MM.1S (cell line): ENCODE measurements around the gene AP1B1.

Experiments
- DNase-seq: peaks from one replicate; pipeline ENCODE4 v3.0.0-alpha.2; 2015
- H2AFZ ChIP-seq: fragments of 300-600 bp; sonication (generic); 2 replicates; pipeline ENCODE4 v1.6.0; 2016; ENCODE audit warnings: antibody characterized with exemption, low read length
- H3F3A ChIP-seq: fragments of 300-600 bp; sonication (generic); 2 replicates; pipeline ENCODE4 v1.6.1; 2016; ENCODE audit warnings: mild to moderate bottlenecking, antibody characterized with exemption, low read length, moderate library complexity, mixed read lengths; ENCODE audit not compliant: insufficient read depth
- H3K27ac ChIP-seq: fragments of 300-600 bp; sonication (generic); 2 replicates; pipeline ENCODE4 v1.5.1; 2016; ENCODE audit warnings: mild to moderate bottlenecking, low read length
- H3K27me3 ChIP-seq: fragments of 300-600 bp; sonication (generic); replicated peaks from 2 replicates; pipeline ENCODE4 v1.6.0; 2016; ENCODE audit warnings: low read length; ENCODE audit not compliant: insufficient read depth
- H3K36me3 ChIP-seq: fragments of 300-600 bp; sonication (generic); replicated peaks from 2 replicates; pipeline ENCODE4 v1.6.1; 2016; ENCODE audit warnings: mild to moderate bottlenecking, low read length, mixed read lengths; ENCODE audit not compliant: insufficient read depth
- H3K4me1 ChIP-seq: fragments of 300-600 bp; sonication (generic); 2 replicates; pipeline ENCODE4 v1.6.1; 2016; ENCODE audit warnings: low read length, mixed read lengths
- H3K4me2 ChIP-seq: fragments of 300-600 bp; sonication (generic); 2 replicates; pipeline ENCODE4 v1.6.0; 2016; ENCODE audit warnings: low read depth, low read length
- H3K4me3 ChIP-seq: fragments of 300-600 bp; sonication (generic); 2 replicates; pipeline ENCODE4 v1.5.1; 2016; ENCODE audit warnings: low read length, mixed read lengths
- H3K79me2 ChIP-seq: fragments of 300-600 bp; sonication (generic); 2 replicates; pipeline ENCODE4 v1.6.1; 2016; ENCODE audit warnings: mixed run types, low read length, mixed read lengths
- H3K9ac ChIP-seq: fragments of 300-600 bp; sonication (generic); 2 replicates; pipeline ENCODE4 v1.6.1; 2016; ENCODE audit warnings: low read length, mixed read lengths
- H3K9me2 ChIP-seq: fragments of 300-600 bp; sonication (generic); replicated peaks from 2 replicates; pipeline ENCODE4 v1.6.1; 2016; ENCODE audit warnings: mild to moderate bottlenecking, low read length, mixed read lengths; ENCODE audit not compliant: insufficient read depth
- H3K9me3 ChIP-seq: fragments of 300-600 bp; sonication (generic); replicated peaks from 2 replicates; pipeline ENCODE4 v1.6.1; 2016; ENCODE audit warnings: mild to moderate bottlenecking, low read length, mixed read lengths; ENCODE audit not compliant: insufficient read depth
- H4K20me1 ChIP-seq: fragments of 300-600 bp; sonication (generic); 2 replicates; pipeline ENCODE4 v1.6.1; 2016; ENCODE audit warnings: mild to moderate bottlenecking, low read length, moderate library complexity, mixed read lengths; ENCODE audit not compliant: insufficient read depth
- EZH2 ChIP-seq: fragments of 300-600 bp; sonication (generic); optimal IDR thresholded peaks from 2 replicates; pipeline ENCODE3; 2017; ENCODE audit warnings: low read depth, mild to moderate bottlenecking, antibody characterized with exemption, low read length, mixed read lengths
- EZH2phosphoT487 ChIP-seq: fragments of 300-600 bp; sonication (generic); IDR thresholded peaks from 2 replicates; pipeline ENCODE4 v1.6.1; 2018; ENCODE audit warnings: antibody characterized with exemption, low read length
- TF ChIP-seq, protein P1 (sequence below): fragments of 300-600 bp; sonication (generic); IDR thresholded peaks from 2 replicates; pipeline ENCODE4 v1.5.1; 2016; ENCODE audit warnings: antibody characterized with exemption, low read length, mixed read lengths

The AP1B1 gene

DNA sequence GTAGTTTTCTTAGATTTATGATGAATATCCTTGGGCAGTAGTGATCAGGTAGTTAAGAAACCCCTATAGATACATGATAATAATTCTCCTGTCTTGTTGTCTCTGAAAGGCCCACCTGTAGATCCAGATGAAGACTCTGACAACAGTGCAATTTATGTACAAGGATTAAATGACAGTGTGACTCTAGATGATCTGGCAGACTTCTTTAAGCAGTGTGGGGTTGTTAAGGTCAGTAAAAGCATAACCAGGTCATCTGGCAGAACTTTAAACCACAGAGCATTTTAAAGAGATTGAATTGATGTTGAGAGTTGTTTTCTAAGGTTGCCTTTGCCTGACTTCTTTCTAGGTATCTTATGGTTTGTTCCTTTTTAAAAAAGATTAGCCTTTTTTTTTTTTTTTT is 96.0 kb downstream of the AP1B1 start:
- H3K36me3 ChIP-seq, result peaks cover 72% of the 10 kb centered on the region
- H3K27me3 ChIP-seq, result no peaks in the 10 kb centered on the region
- peaks cover 20% of the 10 kb centered on the region; the same call in 1 of the 2 replicates for H3F3A ChIP-seq
- H2AFZ ChIP-seq, result no peak overlapping the region
- H3K4me1 ChIP-seq, result no peaks in the 10 kb centered on the region
- no peaks in the 10 kb centered on the region for H3K9me3 ChIP-seq
- H3K27ac ChIP-seq, result no peak overlapping the region
- no peaks in the 10 kb centered on the region for H3K9me2 ChIP-seq
- H3K79me2 ChIP-seq, result peaks cover 60% of the 10 kb centered on the region
- peaks cover 46% of the 10 kb centered on the region for H4K20me1 ChIP-seq
- TF ChIP-seq, protein P1, sequence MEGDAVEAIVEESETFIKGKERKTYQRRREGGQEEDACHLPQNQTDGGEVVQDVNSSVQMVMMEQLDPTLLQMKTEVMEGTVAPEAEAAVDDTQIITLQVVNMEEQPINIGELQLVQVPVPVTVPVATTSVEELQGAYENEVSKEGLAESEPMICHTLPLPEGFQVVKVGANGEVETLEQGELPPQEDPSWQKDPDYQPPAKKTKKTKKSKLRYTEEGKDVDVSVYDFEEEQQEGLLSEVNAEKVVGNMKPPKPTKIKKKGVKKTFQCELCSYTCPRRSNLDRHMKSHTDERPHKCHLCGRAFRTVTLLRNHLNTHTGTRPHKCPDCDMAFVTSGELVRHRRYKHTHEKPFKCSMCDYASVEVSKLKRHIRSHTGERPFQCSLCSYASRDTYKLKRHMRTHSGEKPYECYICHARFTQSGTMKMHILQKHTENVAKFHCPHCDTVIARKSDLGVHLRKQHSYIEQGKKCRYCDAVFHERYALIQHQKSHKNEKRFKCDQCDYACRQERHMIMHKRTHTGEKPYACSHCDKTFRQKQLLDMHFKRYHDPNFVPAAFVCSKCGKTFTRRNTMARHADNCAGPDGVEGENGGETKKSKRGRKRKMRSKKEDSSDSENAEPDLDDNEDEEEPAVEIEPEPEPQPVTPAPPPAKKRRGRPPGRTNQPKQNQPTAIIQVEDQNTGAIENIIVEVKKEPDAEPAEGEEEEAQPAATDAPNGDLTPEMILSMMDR, result no peak
- TF ChIP-seq EZH2, result no peak
- TF ChIP-seq EZH2phosphoT487, result no peak
- H3K4me2 ChIP-seq, result no peak overlapping the region
- H3K4me3 ChIP-seq, result no peak overlapping the region
- no peak for DNase-seq
- H3K9ac ChIP-seq, result no peak overlapping the region

DNA sequence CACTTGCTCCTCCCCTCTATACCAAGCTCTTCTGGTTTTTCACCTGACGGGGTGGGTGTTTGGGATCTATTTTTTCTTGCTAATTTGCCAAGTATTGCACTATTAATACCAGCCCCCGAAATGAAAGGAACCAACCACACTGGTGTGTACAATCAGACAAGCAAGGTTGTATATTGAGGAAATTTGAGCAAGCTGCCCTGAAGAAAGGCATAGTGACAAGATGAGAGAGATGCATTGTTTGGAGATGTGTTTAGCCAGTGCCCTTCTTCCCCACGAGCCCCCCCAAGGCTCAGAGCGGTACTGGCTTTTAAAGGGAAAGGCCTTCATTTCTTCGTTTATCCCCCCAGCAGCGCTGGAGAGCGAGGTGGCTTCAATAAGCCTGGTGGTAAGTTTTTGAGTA is 97.2 kb downstream of the AP1B1 start:
- Histone ChIP-seq H3F3A (peaks cover 14% of the 10 kb centered on the region; the same call in 1 of the 2 replicates), H3K36me3 (peaks cover 62% of the 10 kb centered on the region), H3K4me2 (no peak overlapping the region), H4K20me1 (peaks cover 46% of the 10 kb centered on the region), H3K9me3 (no peaks in the 10 kb centered on the region), H3K9ac (no peak overlapping the region), H3K27ac (no peak overlapping the region), H3K4me3 (no peak overlapping the region), H3K4me1 (no peaks in the 10 kb centered on the region), H2AFZ (no peak overlapping the region), H3K79me2 (peaks cover 71% of the 10 kb centered on the region), H3K9me2 (no peaks in the 10 kb centered on the region), H3K27me3 (no peaks in the 10 kb centered on the region)
- TF ChIP-seq EZH2 (no peak), EZH2phosphoT487 (no peak)
- TF ChIP-seq, protein P1, result no peak
- no peak for DNase-seq

DNA sequence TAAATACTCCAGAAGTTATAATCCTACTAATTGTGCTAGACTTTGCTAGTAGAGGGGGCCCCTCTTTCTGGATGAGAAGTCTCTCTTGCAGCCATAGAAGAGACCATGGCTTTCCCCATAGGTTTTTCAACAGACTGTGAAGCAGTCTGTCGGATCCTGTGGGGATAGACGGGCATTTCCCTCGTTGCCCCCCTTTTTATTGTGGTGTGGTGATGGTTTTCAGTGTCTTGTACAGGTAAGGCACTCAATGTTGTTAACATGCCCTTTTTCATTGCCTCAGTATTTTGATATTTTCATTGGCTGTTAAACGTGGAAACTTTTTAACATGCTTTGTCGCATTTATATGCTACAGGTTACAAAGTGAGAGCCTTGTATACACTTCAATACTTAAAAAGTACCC is 98.3 kb downstream of the AP1B1 start:
- Histone ChIP-seq H2AFZ (no peak overlapping the region), H3K4me1 (no peaks in the 10 kb centered on the region), H3K27ac (no peak overlapping the region), H3K27me3 (no peaks in the 10 kb centered on the region), H3K4me2 (no peak overlapping the region), H3K36me3 (peaks cover 56% of the 10 kb centered on the region), H3K9me3 (no peaks in the 10 kb centered on the region), H3F3A (peaks cover 3% of the 10 kb centered on the region; the same call in 1 of the 2 replicates), H3K9me2 (no peaks in the 10 kb centered on the region), H3K4me3 (no peak overlapping the region), H4K20me1 (peaks cover 46% of the 10 kb centered on the region), H3K9ac (no peak overlapping the region), H3K79me2 (peaks cover 81% of the 10 kb centered on the region)
- no peak for DNase-seq
- TF ChIP-seq, protein P1, result no peak
- TF ChIP-seq EZH2, result no peak
- no peak for TF ChIP-seq EZH2phosphoT487
